Choroid plexus epithelial cell (primary cell): ENCODE measurements around the gene MT1E.

ENCODE experiments used
- DNase-seq: peaks from one replicate; pipeline ENCODE4 v3.0.0-alpha.2; 2010; ENCODE audit warnings: low read depth
- H3K4me3 ChIP-seq: 2 replicates; pipeline ENCODE4 v1.5.1; 2011; ENCODE audit warnings: low read depth, mild to moderate bottlenecking, control low read depth, low read length, moderate library complexity
- TF ChIP-seq, protein P1 (sequence below): conservative IDR thresholded peaks from 2 replicates; pipeline ENCODE4 v1.5.1; 2011; ENCODE audit warnings: low read depth, mild to moderate bottlenecking, control low read depth, inconsistent platforms, low read length, moderate library complexity

The MT1E gene

GRCh38 chr16:56611281-56611833 lies 14.2 kb upstream of the MT1E start:
- DNase-seq, result peak; percentile 52
- no peak overlapping the region for H3K4me3 ChIP-seq

DNA sequence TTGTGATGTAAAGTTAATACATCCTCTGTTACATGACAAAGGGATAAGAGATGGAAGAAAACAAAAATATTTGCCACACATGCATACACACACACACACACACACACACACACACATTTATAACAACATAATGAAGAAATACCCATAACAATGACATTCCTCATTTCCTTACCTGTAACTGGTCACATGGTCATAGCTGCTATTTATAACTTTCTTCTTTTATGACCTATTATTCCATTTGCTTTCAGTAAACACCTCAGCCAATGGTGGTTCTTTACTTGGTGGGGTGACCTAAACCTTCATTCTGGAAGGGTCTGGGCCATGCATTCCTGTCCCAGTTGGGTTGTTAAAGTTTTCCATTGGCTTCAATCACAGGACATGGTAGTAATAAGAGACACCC lies 11.9 kb upstream of the MT1E start:
- DNase-seq, result no peak
- H3K4me3 ChIP-seq, result no peak overlapping the region
- TF ChIP-seq, protein P1, sequence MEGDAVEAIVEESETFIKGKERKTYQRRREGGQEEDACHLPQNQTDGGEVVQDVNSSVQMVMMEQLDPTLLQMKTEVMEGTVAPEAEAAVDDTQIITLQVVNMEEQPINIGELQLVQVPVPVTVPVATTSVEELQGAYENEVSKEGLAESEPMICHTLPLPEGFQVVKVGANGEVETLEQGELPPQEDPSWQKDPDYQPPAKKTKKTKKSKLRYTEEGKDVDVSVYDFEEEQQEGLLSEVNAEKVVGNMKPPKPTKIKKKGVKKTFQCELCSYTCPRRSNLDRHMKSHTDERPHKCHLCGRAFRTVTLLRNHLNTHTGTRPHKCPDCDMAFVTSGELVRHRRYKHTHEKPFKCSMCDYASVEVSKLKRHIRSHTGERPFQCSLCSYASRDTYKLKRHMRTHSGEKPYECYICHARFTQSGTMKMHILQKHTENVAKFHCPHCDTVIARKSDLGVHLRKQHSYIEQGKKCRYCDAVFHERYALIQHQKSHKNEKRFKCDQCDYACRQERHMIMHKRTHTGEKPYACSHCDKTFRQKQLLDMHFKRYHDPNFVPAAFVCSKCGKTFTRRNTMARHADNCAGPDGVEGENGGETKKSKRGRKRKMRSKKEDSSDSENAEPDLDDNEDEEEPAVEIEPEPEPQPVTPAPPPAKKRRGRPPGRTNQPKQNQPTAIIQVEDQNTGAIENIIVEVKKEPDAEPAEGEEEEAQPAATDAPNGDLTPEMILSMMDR, result no peak

More at GRCh38 chr16:56611281-56611833, 14.2 kb upstream of the MT1E start:
- TF ChIP-seq, protein P1, result no peak

DNA sequence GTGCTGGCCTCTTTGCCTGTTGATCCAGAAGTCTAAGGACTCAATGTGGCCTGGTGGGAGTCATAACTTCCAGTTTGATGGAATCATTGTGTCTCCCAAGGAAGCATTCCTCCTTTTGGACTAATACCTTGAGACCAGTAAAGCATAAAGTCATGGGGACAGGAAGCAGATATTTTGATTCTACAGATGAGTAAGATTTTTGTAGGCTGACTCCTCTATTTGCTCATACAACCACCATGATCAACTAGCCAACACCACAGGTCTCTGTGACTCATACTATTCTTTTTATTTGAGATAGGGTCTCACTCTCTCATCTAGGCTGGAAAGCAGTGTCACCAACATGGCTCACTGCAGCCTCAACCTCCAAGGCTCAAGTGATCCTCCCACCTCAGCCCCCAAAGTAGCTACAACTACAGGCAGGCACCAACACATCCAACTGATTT lies 11.0 kb upstream of the MT1E start:
- H3K4me3 ChIP-seq, result no peak overlapping the region
- DNase-seq, result peak; percentile 68

GRCh38 chr16:56615353-56615752 lies 10.2 kb upstream of the MT1E start:
- TF ChIP-seq, protein P1, result no peak
- H3K4me3 ChIP-seq, result no peak overlapping the region
- no peak for DNase-seq

More for the DNA sequence above, 11.0 kb upstream of the MT1E start:
- TF ChIP-seq, protein P1, result no peak

GRCh38 chr16:56616608-56617211 lies 8.9 kb upstream of the MT1E start:
- no peak for DNase-seq
- H3K4me3 ChIP-seq, result peak overlapping the region; percentile 60
- TF ChIP-seq, protein P1, result no peak

DNA sequence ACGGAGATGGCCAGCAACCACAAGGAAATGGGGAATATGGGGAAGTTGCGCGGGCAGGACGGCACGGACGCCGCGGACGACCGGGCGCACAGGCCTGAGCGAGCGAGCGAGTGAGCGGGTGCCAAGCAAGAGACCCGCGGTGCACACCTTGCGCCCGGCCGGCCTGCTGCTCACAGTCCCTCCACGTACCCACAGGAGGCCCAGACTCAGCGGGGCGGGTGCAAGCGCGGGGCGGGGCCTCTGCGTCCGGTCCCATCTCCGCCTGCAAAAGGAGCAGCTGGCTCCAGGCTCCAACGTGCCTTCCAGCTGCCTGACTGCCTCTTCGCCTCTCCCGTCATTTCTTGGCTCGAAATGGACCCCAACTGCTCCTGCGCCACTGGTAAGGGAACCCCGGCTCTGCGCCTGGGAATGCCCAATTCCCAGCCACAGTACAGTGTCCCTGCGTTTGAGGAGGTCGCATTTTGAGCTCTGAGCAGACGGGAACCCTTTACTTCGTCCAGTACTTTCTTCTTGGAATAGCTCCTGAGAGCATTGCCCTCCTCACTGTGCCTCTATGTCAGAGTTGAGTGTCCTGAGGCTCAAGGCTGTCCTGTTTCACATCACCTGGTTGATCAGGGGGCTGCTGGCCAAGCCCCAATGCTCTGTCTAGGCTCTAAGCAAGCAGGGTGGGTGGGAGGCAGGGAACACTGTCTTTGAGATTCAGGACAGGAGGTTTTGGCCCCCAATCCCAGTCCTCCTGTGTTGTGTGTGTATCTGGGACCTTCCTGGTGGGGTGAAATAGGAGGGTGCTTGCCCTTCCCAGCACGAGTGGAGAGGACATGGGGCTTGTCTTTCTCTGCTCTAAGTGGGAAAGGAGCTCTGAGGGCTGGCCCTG lies 8.1 kb upstream of the MT1E start:
- TF ChIP-seq, protein P1, result no peak
- H3K4me3 ChIP-seq, result peak overlapping the region; percentile 60
- DNase-seq, result peak; percentile 83
